Lower leg skin (tissue), 4 donors: Measurements from ENCODE around the gene SLC10A3. TPM values are rescaled to one million over a fixed set of nuclear protein-coding genes. Genes with fewer than 3 reads are reported as not detected.

Source experiments
- DNase-seq, 2 donors: peaks; one replicate each; pipeline ENCODE4 v3.0.0-alpha.2; 2019; ENCODE audit warnings: low spot score in 2 of 2
- H3K4me3 ChIP-seq: fragments of 200-600 bp; sonication (generic); 2 replicates; pipeline ENCODE4 v1.5.1; 2017; ENCODE audit warnings: mild to moderate bottlenecking, low read depth; ENCODE audit not compliant: poor library complexity, severe bottlenecking
- CTCF ChIP-seq, 3 donors: fragments of 450-650 bp; IDR thresholded peaks; one replicate each; pipeline ENCODE4 v1.5.1; 2016; ENCODE audit warnings: antibody characterized with exemption in 3 of 3, mild to moderate bottlenecking in 3 of 3, moderate library complexity in 2 of 3
- POLR2A ChIP-seq, 2 donors: fragments of 450-650 bp; IDR thresholded peaks; one replicate each; pipeline ENCODE4 v1.6.1; 2016 to 2017; ENCODE audit warnings: antibody characterized with exemption in 2 of 2, mild to moderate bottlenecking in 1 of 2, moderate library complexity in 1 of 2
- WGBS, 2 donors: methylation state at CpG; one replicate each; pipeline ENCODE4 v1.1.5; 2018; 5-methylcytosine and 5-hydroxymethylcytosine counted together
- intact Hi-C: fragments of 100-400 bp; cut with DNase I; formaldehyde crosslinking; loops from one replicate; pipeline ENCODE4 v1.15.0; 2023; ENCODE audit warnings: low total_unique reads
- total RNA-seq, 4 donors: library from RNA; depleted of rRNA; stranded (reverse); fragments of >200 nt; gene quantifications; one replicate each; pipeline ENCODE4 v1.1.0, GENCODE V29; 2016

SLC10A3 gene
- total RNA-seq, 4 donors from 2014 or later = 53.4 to 67.3 (median 57.4) TPM

GRCh38 chrX:154458116-154458953, 32.1 kb downstream of the SLC10A3 start, which contains the start of gene PLXNA3:
TSS of gene PLXNA3 (plus strand) at chrX:154458281. CDS start at chrX:154460184, 1,903 bp downstream.
- H3K4me3 ChIP-seq = peak within 1 kb of the TSS; percentile 30
- DNase-seq = no peak
- 0 to 43% methylated on average over 2 to 31 of the region's 88 CpGs for WGBS, 2 donors
- intact Hi-C loops = no loop called here
- no peak for TF ChIP-seq CTCF (IDR thresholded peaks at IDR 0.05)
- no peak for TF ChIP-seq POLR2A (IDR thresholded peaks at IDR 0.05)

GRCh38 chrX:154457491-154458115, 32.8 kb downstream of the SLC10A3 start:
- H3K4me3 ChIP-seq = no peak overlapping the region
- intact Hi-C loops = no loop called here
- no peak for TF ChIP-seq POLR2A (IDR thresholded peaks at IDR 0.05)
- TF ChIP-seq CTCF (IDR thresholded peaks at IDR 0.05) = no peak
- WGBS, 2 donors = 4 to 52% methylated on average over 23 to 60 of the region's 65 CpGs
- no peak for DNase-seq

GRCh38 chrX:154452823-154453222, 37.6 kb downstream of the SLC10A3 start:
- intact Hi-C loops = no loop called here
- no peak for DNase-seq
- no peak overlapping the region for H3K4me3 ChIP-seq
- TF ChIP-seq POLR2A (IDR thresholded peaks at IDR 0.05) (no peak), CTCF (IDR thresholded peaks at IDR 0.05) (no peak)
- 87 to 91% methylated on average over 9 of the region's 9 CpGs for WGBS, 2 donors

GRCh38 chrX:154450312-154450711, 40.1 kb downstream of the SLC10A3 start:
- WGBS, 2 donors = 91 to 93% methylated on average over 16 to 17 of the region's 17 CpGs
- TF ChIP-seq CTCF (IDR thresholded peaks at IDR 0.05) = no peak
- TF ChIP-seq POLR2A (IDR thresholded peaks at IDR 0.05) = no peak
- no peak for DNase-seq
- H3K4me3 ChIP-seq = no peak overlapping the region
- intact Hi-C loops = no loop called here

GRCh38 chrX:154449618-154450017, 40.8 kb downstream of the SLC10A3 start:
- intact Hi-C loops = no loop called here
- H3K4me3 ChIP-seq = no peak overlapping the region
- TF ChIP-seq POLR2A (IDR thresholded peaks at IDR 0.05) (no peak), CTCF (IDR thresholded peaks at IDR 0.05) (no peak)
- 94 to 95% methylated on average over 7 to 15 of the region's 18 CpGs for WGBS, 2 donors
- DNase-seq = no peak
